AG08395 (cell line): ENCODE results near the gene UBAC1.

Experiments used
- DNase-seq: peaks from one replicate; pipeline ENCODE4 v3.0.0; 2012; ENCODE audit warnings: mixed read lengths, low spot score

UBAC1 gene

GRCh38 chr9:135883410-135884089 is 77.6 kb downstream of the UBAC1 start:
- no peak for DNase-seq
